Ureter (tissue), 1 donor: ENCODE measurements around the gene CDH22. TPM values are rescaled to one million over a fixed set of nuclear protein-coding genes. Genes with fewer than 3 reads are reported as not detected.

ENCODE experiments used
- total RNA-seq: library from RNA; stranded (reverse); gene quantifications from one replicate; pipeline ENCODE4 v1.2.4, GENCODE V29; 2023
- donor health status: DM: yes; HTN: yes; CAD: no.

The CDH22 gene
- total RNA-seq, 1 donor from 2014 or later, result 0.23 TPM

Other genes starting within 250 kb of the CDH22 start
- 30.0 TPM for gene NCOA5, start 218.5 kb downstream of the CDH22 start, total RNA-seq
- gene CD40, start 190.2 kb downstream of the CDH22 start, total RNA-seq, result 29.0 TPM
- gene ELMO2, start 98.1 kb upstream of the CDH22 start, total RNA-seq, result 60.4 TPM
- gene ZNF334, start 205.1 kb upstream of the CDH22 start, total RNA-seq, result 18.7 TPM
- gene OCSTAMP, start 242.2 kb upstream of the CDH22 start, total RNA-seq, result not detected